Osteoblast (primary cell): ENCODE data around the gene ZMYM4. TPM values are rescaled to one million over a fixed set of nuclear protein-coding genes. Genes with fewer than 3 reads are reported as not detected.

Source experiments
- DNase-seq: peaks from one replicate; pipeline ENCODE4 v3.0.0; 2011; ENCODE audit warnings: low spot score, mixed read lengths; ENCODE audit not compliant: insufficient read length; ENCODE audit errors: missing footprints
- H2AFZ ChIP-seq: 2 replicates; pipeline ENCODE4 v1.6.0; 2011; ENCODE audit warnings: mild to moderate bottlenecking, low read length
- H3K27ac ChIP-seq: 2 replicates; pipeline ENCODE4 v1.5.1; 2011; ENCODE audit warnings: mild to moderate bottlenecking, low read depth, low read length, moderate library complexity
- H3K27me3 ChIP-seq: 2 replicates; pipeline ENCODE4 v1.6.0; 2012; ENCODE audit warnings: mild to moderate bottlenecking, control low read depth, inconsistent platforms, low read length, moderate library complexity; ENCODE audit not compliant: insufficient read depth
- H3K36me3 ChIP-seq: 2 replicates; pipeline ENCODE4 v1.5.1; 2011; ENCODE audit warnings: mild to moderate bottlenecking, low read length, control low read depth, moderate library complexity; ENCODE audit not compliant: insufficient read depth
- H3K4me1 ChIP-seq: 2 replicates; pipeline ENCODE4 v1.5.1; 2011; ENCODE audit warnings: mild to moderate bottlenecking, low read length, control low read depth, moderate library complexity; ENCODE audit not compliant: insufficient read depth
- H3K4me2 ChIP-seq: 2 replicates; pipeline ENCODE4 v1.6.0; 2011; ENCODE audit warnings: mild to moderate bottlenecking, low read length; ENCODE audit not compliant: insufficient read depth
- H3K4me3 ChIP-seq: fragments of 200-600 bp; sonication (generic); 3 replicates; pipeline ENCODE4 v1.5.1; 2012; ENCODE audit warnings: mild to moderate bottlenecking, low read length, inconsistent platforms; ENCODE audit not compliant: insufficient read depth
- H3K79me2 ChIP-seq: 2 replicates; pipeline ENCODE4 v1.6.0; 2012; ENCODE audit warnings: mild to moderate bottlenecking, low read length, control low read depth, inconsistent platforms; ENCODE audit not compliant: insufficient read depth
- H3K9me3 ChIP-seq: 2 replicates; pipeline ENCODE4 v1.5.1; 2011; ENCODE audit warnings: low read depth, low read length, control low read depth
- H4K20me1 ChIP-seq: 2 replicates; pipeline ENCODE4 v1.6.0; 2012; ENCODE audit warnings: mild to moderate bottlenecking, low read length, control low read depth; ENCODE audit not compliant: insufficient read depth
- total RNA-seq: library from RNA; depleted of rRNA; stranded (reverse); fragments of >200 nt; gene quantifications from 2 replicates; pipeline ENCODE4 v1.2.3, GENCODE V29; 2012
- TF ChIP-seq, protein P1 (sequence below): IDR thresholded peaks from 2 replicates; pipeline ENCODE4 v1.5.1; 2011; ENCODE audit warnings: mild to moderate bottlenecking, low read depth, low read length, moderate library complexity; ENCODE audit errors: extremely low read depth

ZMYM4 gene
- total RNA-seq, 1 donor: 49.9 TPM

DNA sequence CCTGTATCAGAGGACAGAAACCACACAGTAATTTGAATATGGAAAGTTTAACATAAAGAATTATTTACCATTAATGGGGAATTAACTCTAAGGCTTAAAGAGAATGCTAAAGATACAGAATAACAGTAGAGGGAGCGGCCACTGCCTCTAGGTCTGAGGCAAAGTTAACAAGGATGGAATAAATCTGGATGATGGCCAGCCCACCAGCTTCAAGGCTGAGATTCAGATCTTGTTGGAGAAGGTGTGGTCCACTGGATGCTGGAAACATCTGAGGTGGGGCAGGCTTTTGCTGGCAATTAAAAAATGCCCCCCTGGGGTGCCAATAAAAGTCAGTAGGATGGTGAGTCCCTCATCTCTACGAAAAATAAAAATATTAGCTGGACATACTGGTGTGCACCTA, 29.4 kb downstream of the ZMYM4 start:
- TF ChIP-seq, protein P1, sequence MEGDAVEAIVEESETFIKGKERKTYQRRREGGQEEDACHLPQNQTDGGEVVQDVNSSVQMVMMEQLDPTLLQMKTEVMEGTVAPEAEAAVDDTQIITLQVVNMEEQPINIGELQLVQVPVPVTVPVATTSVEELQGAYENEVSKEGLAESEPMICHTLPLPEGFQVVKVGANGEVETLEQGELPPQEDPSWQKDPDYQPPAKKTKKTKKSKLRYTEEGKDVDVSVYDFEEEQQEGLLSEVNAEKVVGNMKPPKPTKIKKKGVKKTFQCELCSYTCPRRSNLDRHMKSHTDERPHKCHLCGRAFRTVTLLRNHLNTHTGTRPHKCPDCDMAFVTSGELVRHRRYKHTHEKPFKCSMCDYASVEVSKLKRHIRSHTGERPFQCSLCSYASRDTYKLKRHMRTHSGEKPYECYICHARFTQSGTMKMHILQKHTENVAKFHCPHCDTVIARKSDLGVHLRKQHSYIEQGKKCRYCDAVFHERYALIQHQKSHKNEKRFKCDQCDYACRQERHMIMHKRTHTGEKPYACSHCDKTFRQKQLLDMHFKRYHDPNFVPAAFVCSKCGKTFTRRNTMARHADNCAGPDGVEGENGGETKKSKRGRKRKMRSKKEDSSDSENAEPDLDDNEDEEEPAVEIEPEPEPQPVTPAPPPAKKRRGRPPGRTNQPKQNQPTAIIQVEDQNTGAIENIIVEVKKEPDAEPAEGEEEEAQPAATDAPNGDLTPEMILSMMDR: no peak
- H3K4me1 ChIP-seq: no peaks in the 10 kb centered on the region
- H3K79me2 ChIP-seq: peaks cover 71% of the 10 kb centered on the region
- no peak overlapping the region for H3K4me2 ChIP-seq
- H2AFZ ChIP-seq: no peak overlapping the region
- no peak for DNase-seq
- H4K20me1 ChIP-seq: peaks cover 8% of the 10 kb centered on the region
- H3K36me3 ChIP-seq: peaks cover 5% of the 10 kb centered on the region
- no peak overlapping the region for H3K4me3 ChIP-seq
- no peaks in the 10 kb centered on the region for H3K27me3 ChIP-seq
- H3K9me3 ChIP-seq: no peaks in the 10 kb centered on the region
- no peak overlapping the region for H3K27ac ChIP-seq

DNA sequence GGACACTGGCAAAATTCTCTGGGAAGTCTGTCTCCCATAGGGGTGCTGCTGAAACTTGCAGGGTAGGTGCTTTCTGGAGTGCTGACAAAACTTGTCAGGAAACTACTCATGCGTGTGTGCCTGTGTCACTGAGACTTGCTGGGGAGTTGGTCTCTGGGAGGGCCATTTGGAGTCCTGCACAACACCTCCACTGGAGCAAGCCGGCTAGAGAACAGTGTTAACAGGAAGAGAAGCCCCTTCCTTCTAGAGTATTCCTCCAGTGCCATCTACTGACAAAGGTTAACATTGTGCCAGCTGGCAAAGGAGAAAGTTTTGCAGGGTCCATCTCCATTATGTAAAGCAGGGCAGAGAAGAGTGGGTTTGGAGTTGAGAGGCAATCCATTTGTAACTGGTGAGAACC, 30.0 kb downstream of the ZMYM4 start:
- H3K79me2 ChIP-seq: peaks cover 70% of the 10 kb centered on the region
- DNase-seq: peak; percentile 69
- TF ChIP-seq, protein P1: peak; percentile 61
- no peak overlapping the region for H3K4me3 ChIP-seq
- no peak overlapping the region for H3K4me2 ChIP-seq
- H3K27ac ChIP-seq: no peak overlapping the region
- H3K36me3 ChIP-seq: peaks cover 5% of the 10 kb centered on the region
- no peak overlapping the region for H2AFZ ChIP-seq
- no peaks in the 10 kb centered on the region for H3K9me3 ChIP-seq
- H4K20me1 ChIP-seq: peaks cover 8% of the 10 kb centered on the region
- H3K4me1 ChIP-seq: no peaks in the 10 kb centered on the region
- no peaks in the 10 kb centered on the region for H3K27me3 ChIP-seq

DNA sequence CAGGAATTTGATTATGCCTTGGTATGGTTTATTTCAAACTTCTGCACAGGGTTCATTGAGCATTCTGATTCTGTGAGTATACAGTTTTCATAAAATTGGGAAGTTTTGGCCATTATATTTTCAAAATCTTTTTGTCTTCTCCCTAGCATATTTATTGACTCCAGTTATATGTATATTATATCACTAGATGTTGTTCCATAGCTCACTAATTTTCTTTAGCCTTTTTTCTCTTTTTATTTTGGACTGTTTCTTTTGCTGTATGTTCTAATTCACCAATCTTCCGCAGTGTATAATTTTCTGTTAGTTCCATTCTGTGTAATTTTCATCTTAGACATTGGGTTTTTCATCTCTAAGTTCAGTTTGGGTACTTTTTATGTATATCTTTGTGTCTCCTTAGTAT, 31.9 kb downstream of the ZMYM4 start:
- H3K79me2 ChIP-seq: peaks cover 73% of the 10 kb centered on the region
- H3K4me2 ChIP-seq: no peak overlapping the region
- H3K4me1 ChIP-seq: no peaks in the 10 kb centered on the region
- TF ChIP-seq, protein P1: no peak
- no peak overlapping the region for H3K4me3 ChIP-seq
- no peaks in the 10 kb centered on the region for H3K9me3 ChIP-seq
- H2AFZ ChIP-seq: no peak overlapping the region
- H4K20me1 ChIP-seq: peaks cover 8% of the 10 kb centered on the region
- H3K36me3 ChIP-seq: peaks cover 5% of the 10 kb centered on the region
- no peak overlapping the region for H3K27ac ChIP-seq
- H3K27me3 ChIP-seq: no peaks in the 10 kb centered on the region
- no peak for DNase-seq

DNA sequence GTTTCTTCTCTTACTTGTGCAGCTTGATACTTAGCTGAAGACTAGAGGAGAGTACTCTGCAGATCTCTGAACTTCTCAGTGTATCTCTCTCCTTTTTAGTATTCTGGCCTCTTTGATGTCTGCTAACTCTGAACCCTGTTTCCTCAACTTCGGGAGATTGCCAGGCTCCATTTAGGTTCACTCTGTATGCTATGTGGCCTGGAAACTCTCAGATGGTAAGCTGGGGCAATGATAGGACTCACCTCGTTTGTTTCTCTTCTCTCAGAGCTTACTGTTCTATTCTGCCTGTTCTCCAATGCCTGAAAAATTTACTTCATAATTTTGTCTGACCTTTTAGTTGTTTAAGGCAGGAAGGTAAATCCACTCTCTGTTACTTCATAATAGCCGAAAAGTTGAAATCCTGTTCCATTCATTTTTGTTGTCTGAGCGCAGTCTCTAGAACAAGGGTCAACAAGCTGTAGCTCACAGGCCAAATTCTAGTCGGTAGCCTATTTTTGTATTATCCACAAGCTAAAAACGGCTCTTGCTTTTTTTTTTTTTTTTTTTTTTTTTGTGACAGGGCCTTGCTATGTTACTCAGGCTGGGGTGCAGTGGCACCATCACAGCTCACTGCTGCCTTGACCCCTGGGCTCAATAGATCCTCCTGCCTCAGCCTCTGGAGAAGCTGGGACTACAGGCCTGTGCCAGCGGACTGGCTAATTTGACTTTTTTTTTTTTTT, 33.3 kb downstream of the ZMYM4 start:
- Histone ChIP-seq H3K4me2 (no peak overlapping the region), H3K4me1 (no peaks in the 10 kb centered on the region), H2AFZ (no peak overlapping the region), H3K79me2 (peaks cover 74% of the 10 kb centered on the region), H3K9me3 (no peaks in the 10 kb centered on the region), H3K27ac (no peak overlapping the region), H3K4me3 (no peak overlapping the region), H4K20me1 (peaks cover 11% of the 10 kb centered on the region), H3K36me3 (peaks cover 5% of the 10 kb centered on the region), H3K27me3 (no peaks in the 10 kb centered on the region)
- DNase-seq: no peak
- TF ChIP-seq, protein P1: no peak
